Superior temporal gyrus (tissue), 1 donor: ENCODE results near the gene RBMS3.
"Not testable (repeated sequence)": the region's sequence is repeated elsewhere in the genome, so short reads cannot be mapped to it uniquely, and the experiment has no call there.

ENCODE experiments used
- DNase-seq: peaks from one replicate; pipeline ENCODE4 v3.0.0-alpha.2; 2016; ENCODE audit errors: extremely low spot score

Gene RBMS3

GRCh38 chr3:29481969-29482767, 201.3 kb downstream of the RBMS3 start:
- DNase-seq = no peak

DNA sequence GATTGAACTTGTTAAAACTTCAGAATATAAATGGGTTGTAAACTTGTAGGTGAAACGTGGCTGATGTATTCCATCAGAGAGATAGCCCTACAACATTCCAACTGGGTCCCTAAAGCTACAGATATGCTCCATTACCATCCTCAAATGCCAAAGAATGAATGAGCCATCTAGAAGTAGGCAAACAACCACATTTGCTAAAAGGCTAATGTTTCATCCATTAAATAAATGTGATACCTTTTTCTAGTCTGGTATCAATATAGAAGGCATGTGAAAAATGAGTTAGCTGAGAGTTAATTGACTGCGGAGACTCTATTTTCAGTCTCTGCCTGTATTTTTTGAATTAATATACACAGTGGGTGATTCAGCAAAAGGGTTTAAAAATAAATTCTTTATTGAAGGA, 203.8 kb downstream of the RBMS3 start:
- no peak for DNase-seq

DNA sequence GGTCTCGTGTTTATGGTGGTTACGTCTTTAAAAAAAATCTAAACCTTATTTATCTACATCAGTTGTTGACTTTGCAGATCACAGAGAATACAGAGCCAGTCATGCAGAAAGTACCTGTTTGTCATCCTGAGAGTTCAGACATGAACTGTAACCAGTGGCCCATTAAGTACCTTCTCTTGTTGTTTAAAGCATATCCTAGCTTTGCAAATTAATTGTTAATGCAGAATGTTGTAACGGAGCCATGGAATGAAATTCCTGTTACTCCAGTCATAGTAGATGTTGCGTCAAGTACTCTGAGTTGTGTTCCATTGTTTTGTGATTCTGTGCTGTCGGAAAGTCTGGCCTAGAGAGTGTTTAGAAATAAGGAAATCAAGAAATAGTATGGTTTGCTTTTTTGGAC, 205.2 kb downstream of the RBMS3 start:
- DNase-seq = no peak

- DNase-seq = no peak
Observed at GRCh38 chr3:29486917-29487316, 206.0 kb downstream of the RBMS3 start.

DNA sequence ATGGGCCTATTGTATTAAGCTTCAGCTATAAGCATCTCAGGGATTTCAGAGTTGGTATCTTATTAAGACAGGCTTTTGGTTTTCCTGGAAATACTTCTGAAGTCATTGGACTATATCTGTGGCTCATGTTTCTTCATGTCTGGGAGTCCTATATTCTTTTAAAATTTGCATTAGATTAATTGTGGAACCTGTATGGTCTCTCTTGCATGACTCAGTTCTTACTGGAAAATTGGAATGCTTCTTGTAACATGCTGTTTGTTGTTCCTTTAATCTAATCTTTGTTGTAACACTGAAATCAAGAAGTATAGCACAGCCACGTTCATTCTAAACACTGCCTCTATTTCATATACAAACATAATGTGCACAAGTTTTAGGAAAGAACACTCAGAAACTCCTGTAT, 208.1 kb downstream of the RBMS3 start:
- no peak for DNase-seq

- no peak for DNase-seq
Observed at GRCh38 chr3:29493109-29493508, 212.2 kb downstream of the RBMS3 start.

DNA sequence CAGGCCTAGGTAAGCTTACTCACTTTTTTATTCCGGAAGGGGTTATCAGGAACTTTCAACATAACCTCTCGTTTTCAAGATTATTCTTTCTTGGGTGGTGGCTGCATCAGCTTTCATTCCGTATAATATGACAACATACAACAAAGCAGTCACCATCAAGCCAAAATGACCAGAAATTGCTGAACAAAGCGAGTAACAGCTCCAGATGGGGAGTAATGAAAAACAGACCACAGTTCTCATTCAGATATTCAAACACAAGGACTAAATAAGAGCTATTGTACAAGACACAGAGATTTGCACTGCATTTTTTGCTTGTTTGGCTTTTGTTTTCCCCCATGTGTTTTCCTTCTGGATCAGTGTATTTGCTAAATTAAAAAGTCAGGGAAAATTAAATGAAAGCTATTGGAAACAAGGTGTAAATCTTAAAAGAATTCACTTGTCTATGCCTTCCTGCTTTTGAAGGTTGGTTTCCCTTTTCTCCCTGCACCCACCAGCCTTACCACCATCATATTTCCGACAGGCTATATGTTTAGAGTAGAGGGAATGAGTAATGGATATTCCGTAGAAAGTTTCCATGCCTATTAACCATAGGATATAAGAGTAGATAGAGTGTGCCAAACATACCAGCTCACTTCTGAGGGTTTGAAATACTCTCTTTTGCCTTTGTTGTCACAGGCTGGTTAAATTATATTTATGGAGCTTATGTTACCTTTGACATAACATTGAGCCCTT, 213.6 kb downstream of the RBMS3 start:
- no peak for DNase-seq

- DNase-seq = no peak
Observed at GRCh38 chr3:29497282-29497681, 216.4 kb downstream of the RBMS3 start.

- DNase-seq = no peak
Observed at GRCh38 chr3:29502771-29503170, 221.9 kb downstream of the RBMS3 start.

- DNase-seq = no peak
Observed at GRCh38 chr3:29503314-29503713, 222.4 kb downstream of the RBMS3 start.

GRCh38 chr3:29503958-29504357, 223.1 kb downstream of the RBMS3 start:
- DNase-seq = no peak

- DNase-seq = no peak
Observed at GRCh38 chr3:29506502-29506901, 225.6 kb downstream of the RBMS3 start.

GRCh38 chr3:29511701-29512100, 230.8 kb downstream of the RBMS3 start:
- DNase-seq = no peak

GRCh38 chr3:29512641-29513040, 231.8 kb downstream of the RBMS3 start:
- no peak for DNase-seq

- DNase-seq = no peak
Observed at GRCh38 chr3:29513236-29513635, 232.4 kb downstream of the RBMS3 start.

- no peak for DNase-seq
Observed at GRCh38 chr3:29514170-29514569, 233.3 kb downstream of the RBMS3 start.

- DNase-seq = no peak
Observed at GRCh38 chr3:29514912-29515311, 234.0 kb downstream of the RBMS3 start.

- DNase-seq = no peak
Observed at GRCh38 chr3:29515451-29515850, 234.6 kb downstream of the RBMS3 start.

- no peak for DNase-seq
Observed at GRCh38 chr3:29516164-29516563, 235.3 kb downstream of the RBMS3 start.

- DNase-seq = no peak
Observed at GRCh38 chr3:29520764-29521163, 239.9 kb downstream of the RBMS3 start.

GRCh38 chr3:29521293-29521692, 240.4 kb downstream of the RBMS3 start:
- DNase-seq = no peak

DNA sequence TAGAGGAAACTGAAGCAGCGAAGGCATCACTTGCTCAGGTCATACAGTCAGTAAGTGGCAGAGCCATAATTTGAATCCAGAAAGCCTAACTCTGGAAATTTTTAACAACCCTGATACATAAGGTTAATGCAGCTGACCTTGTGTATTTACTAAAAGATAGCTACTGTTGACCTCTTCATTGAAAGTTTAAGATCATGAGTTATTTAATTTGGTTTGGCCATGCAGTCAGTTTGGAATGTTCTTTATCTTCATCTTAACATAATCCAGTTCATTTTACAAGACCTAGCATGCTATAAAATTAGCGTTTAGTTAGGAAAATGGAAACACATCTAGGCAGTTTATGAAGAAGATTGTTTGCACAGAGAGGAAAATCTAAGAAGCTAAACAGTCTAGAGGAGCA, 240.9 kb downstream of the RBMS3 start:
- no peak for DNase-seq

GRCh38 chr3:29524433-29524832, 243.6 kb downstream of the RBMS3 start:
- not testable (repeated sequence) for DNase-seq
